ENCODE results near the gene PLEKHG7. TPM values are rescaled to one million over a fixed set of nuclear protein-coding genes. Genes with fewer than 3 reads are reported as not detected.

PLEKHG7 gene
- total RNA-seq, 1 donor from 2014 or later = not detected

DNA sequence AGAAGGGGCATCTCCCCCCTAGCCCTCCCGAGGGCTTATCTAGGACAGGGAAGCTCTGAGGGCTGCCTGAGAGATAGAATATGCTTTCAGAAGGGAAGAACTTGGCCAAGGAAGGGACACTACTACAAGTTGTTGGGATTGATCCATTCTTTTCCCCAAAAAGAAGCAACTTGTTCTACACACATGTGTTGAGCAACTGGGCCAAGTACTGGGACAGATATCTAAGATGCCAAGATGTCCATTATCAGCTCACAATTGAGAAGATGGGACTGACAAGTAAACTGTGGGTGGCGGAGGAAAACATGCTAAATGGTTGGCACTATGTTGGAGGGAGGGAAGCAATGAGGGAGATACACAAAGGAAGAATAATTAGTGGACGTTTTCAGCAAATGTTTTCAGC is 30.9 kb downstream of the PLEKHG7 start:
- DNase-seq (ENCODE audit: low read depth) = no peak
- Histone ChIP-seq H3K36me3 (ENCODE audit: control insufficient read depth, insufficient read depth, low read length) (no peaks in the 10 kb centered on the region), H3K27me3 (ENCODE audit: control insufficient read depth, insufficient read depth, low read length) (no peaks in the 10 kb centered on the region), H3K4me3 (ENCODE audit: low read depth, low read length) (no peak overlapping the region)
- TF ChIP-seq, protein P1, sequence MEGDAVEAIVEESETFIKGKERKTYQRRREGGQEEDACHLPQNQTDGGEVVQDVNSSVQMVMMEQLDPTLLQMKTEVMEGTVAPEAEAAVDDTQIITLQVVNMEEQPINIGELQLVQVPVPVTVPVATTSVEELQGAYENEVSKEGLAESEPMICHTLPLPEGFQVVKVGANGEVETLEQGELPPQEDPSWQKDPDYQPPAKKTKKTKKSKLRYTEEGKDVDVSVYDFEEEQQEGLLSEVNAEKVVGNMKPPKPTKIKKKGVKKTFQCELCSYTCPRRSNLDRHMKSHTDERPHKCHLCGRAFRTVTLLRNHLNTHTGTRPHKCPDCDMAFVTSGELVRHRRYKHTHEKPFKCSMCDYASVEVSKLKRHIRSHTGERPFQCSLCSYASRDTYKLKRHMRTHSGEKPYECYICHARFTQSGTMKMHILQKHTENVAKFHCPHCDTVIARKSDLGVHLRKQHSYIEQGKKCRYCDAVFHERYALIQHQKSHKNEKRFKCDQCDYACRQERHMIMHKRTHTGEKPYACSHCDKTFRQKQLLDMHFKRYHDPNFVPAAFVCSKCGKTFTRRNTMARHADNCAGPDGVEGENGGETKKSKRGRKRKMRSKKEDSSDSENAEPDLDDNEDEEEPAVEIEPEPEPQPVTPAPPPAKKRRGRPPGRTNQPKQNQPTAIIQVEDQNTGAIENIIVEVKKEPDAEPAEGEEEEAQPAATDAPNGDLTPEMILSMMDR (IDR thresholded peaks at IDR 0.05; ENCODE audit: insufficient read depth, low read length, severe bottlenecking) = no peak
- FAIRE-seq = no peak

GRCh38 chr12:92735131-92735721 is 32.4 kb downstream of the PLEKHG7 start:
- TF ChIP-seq, protein P1 (IDR thresholded peaks at IDR 0.05; ENCODE audit: insufficient read depth, low read length, severe bottlenecking) = peak; percentile 15
- Histone ChIP-seq H3K4me3 (ENCODE audit: low read depth, low read length) (no peak overlapping the region), H3K27me3 (ENCODE audit: control insufficient read depth, insufficient read depth, low read length) (no peaks in the 10 kb centered on the region), H3K36me3 (ENCODE audit: control insufficient read depth, insufficient read depth, low read length) (no peaks in the 10 kb centered on the region)
- FAIRE-seq (no peak), DNase-seq (ENCODE audit: low read depth) (peak; percentile 76)

GRCh38 chr12:92736605-92737004 is 33.8 kb downstream of the PLEKHG7 start:
- H3K27me3 ChIP-seq (ENCODE audit: control insufficient read depth, insufficient read depth, low read length) = no peaks in the 10 kb centered on the region
- no peaks in the 10 kb centered on the region for H3K36me3 ChIP-seq (ENCODE audit: control insufficient read depth, insufficient read depth, low read length)
- no peak overlapping the region for H3K4me3 ChIP-seq (ENCODE audit: low read depth, low read length)
- DNase-seq (ENCODE audit: low read depth) = no peak
- TF ChIP-seq, protein P1 (IDR thresholded peaks at IDR 0.05; ENCODE audit: insufficient read depth, low read length, severe bottlenecking) = no peak
- no peak for FAIRE-seq

GRCh38 chr12:92737855-92738850 is 35.4 kb downstream of the PLEKHG7 start:
- no peaks in the 10 kb centered on the region for H3K27me3 ChIP-seq (ENCODE audit: control insufficient read depth, insufficient read depth, low read length)
- no peak overlapping the region for H3K4me3 ChIP-seq (ENCODE audit: low read depth, low read length)
- DNase-seq (ENCODE audit: low read depth) (no peak), FAIRE-seq (no peak)
- TF ChIP-seq, protein P1 (IDR thresholded peaks at IDR 0.05; ENCODE audit: insufficient read depth, low read length, severe bottlenecking) = no peak
- H3K36me3 ChIP-seq (ENCODE audit: control insufficient read depth, insufficient read depth, low read length) = no peaks in the 10 kb centered on the region

GRCh38 chr12:92739113-92739512 is 36.3 kb downstream of the PLEKHG7 start:
- DNase-seq (ENCODE audit: low read depth) = no peak
- no peak for FAIRE-seq
- no peaks in the 10 kb centered on the region for H3K36me3 ChIP-seq (ENCODE audit: control insufficient read depth, insufficient read depth, low read length)

More at GRCh38 chr12:92739113-92739512, 36.3 kb downstream of the PLEKHG7 start:
- Histone ChIP-seq H3K4me3 (ENCODE audit: low read depth, low read length) (no peak overlapping the region), H3K27me3 (ENCODE audit: control insufficient read depth, insufficient read depth, low read length) (no peaks in the 10 kb centered on the region)
- TF ChIP-seq, protein P1 (IDR thresholded peaks at IDR 0.05; ENCODE audit: insufficient read depth, low read length, severe bottlenecking) = no peak
